ENCODE data around the gene STARD7.

STARD7 gene

DNA sequence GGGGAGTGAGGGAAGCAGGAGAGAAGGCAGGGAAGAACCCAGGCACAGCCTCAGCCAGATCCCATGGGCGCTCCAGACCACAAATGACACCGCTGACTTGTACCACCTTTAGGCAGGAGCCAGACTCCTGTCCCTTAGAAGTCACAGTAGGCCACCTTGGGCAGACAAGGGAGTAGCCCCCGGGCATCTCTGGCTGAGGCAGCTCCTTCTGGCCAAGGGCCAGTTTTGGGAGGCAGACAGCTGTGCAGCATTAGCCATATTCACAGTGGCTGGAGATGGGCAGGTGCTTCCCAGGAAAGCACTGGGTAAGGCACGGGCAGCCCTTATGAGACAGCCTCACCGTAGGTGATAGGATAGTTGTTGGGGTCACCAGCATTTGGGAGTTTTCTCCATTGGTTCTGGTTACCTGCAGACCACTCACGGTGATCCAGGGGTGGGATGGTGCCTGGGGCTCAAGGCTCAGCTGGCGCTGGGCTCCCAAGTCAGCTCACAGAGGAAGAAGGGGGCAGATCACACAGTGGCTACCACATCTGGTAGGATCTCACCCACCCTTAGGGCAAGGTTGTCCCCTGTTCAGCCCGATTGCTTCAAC lies 72.4 kb downstream of the STARD7 start:
- H3K9me3 ChIP-seq (ENCODE audit: control insufficient read depth in 1 of 2, low read length in 2 of 2): no peaks in the 10 kb centered on the region

DNA sequence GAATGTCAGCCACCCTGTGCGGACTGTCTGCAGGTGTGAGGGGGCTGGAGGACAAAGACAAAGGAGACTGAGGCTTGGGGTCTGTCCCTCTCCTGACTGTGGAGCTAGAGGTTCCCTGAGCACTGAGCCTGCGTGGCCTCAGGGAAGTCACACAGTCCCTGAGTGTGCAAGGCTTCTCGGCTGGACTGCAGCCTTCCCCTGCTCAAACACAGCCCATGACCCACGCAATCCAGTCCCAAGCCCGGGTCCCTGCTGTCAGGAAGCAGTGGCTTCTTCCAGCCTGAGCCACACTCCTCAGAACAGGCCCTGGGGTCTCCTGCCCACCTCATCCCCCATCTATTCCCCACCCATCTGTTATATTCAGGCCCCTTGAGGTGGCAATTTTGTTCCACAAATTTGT lies 73.0 kb downstream of the STARD7 start:
- peaks cover 3% of the 10 kb centered on the region for H3K27me3 ChIP-seq (ENCODE audit: low read depth, low read length)
- H3K4me1 ChIP-seq (ENCODE audit: control insufficient read depth in 1 of 2, insufficient read depth in 2 of 2, low read length in 2 of 2): no peaks in the 10 kb centered on the region
- no peaks in the 10 kb centered on the region for H3K9me3 ChIP-seq (ENCODE audit: control insufficient read depth in 1 of 2, low read length in 2 of 2)
- H3K27ac ChIP-seq (ENCODE audit: low read length): no peak overlapping the region
- no peaks in the 10 kb centered on the region for H3K36me3 ChIP-seq (ENCODE audit: control insufficient read depth in 1 of 2, insufficient read depth in 2 of 2, low read length in 2 of 2)
- no peak overlapping the region for H3K4me3 ChIP-seq (ENCODE audit: low read depth in 1 of 2, low read length in 2 of 2)

More for the DNA sequence above, 72.4 kb downstream of the STARD7 start:
- no peak overlapping the region for H3K27ac ChIP-seq (ENCODE audit: low read length)
- peaks cover 3% of the 10 kb centered on the region for H3K27me3 ChIP-seq (ENCODE audit: low read depth, low read length)
- H3K4me3 ChIP-seq (ENCODE audit: low read depth in 1 of 2, low read length in 2 of 2): no peak overlapping the region
- no peaks in the 10 kb centered on the region for H3K36me3 ChIP-seq (ENCODE audit: control insufficient read depth in 1 of 2, insufficient read depth in 2 of 2, low read length in 2 of 2)
- no peaks in the 10 kb centered on the region for H3K4me1 ChIP-seq (ENCODE audit: control insufficient read depth in 1 of 2, insufficient read depth in 2 of 2, low read length in 2 of 2)

DNA sequence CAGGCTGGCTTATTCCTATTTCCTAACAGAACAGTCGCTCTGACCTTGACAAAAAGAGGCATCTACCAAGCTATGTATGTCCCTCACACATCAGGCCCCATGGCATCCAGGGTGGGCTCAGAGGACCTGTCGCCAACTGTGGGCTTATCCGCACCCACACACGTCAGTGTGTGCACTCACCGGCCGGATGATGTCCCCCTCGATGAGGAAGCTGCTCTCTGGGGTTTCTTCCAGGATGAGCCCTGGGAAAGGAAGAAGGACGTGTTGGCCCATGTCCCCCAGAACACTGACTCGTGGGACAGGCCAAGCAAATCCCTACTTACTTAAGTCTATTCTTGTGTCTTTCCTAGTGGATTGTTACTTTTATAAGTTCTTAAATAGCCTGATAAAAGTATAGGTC lies 73.5 kb downstream of the STARD7 start:
- Histone ChIP-seq H3K4me3 (ENCODE audit: low read depth in 1 of 2, low read length in 2 of 2) (no peak overlapping the region), H3K27ac (ENCODE audit: low read length) (no peak overlapping the region), H3K27me3 (ENCODE audit: low read depth, low read length) (peaks cover 3% of the 10 kb centered on the region), H3K36me3 (ENCODE audit: control insufficient read depth in 1 of 2, insufficient read depth in 2 of 2, low read length in 2 of 2) (no peaks in the 10 kb centered on the region), H3K4me1 (ENCODE audit: control insufficient read depth in 1 of 2, insufficient read depth in 2 of 2, low read length in 2 of 2) (no peaks in the 10 kb centered on the region), H3K9me3 (ENCODE audit: control insufficient read depth in 1 of 2, low read length in 2 of 2) (no peaks in the 10 kb centered on the region)

Data from muscle layer of duodenum (tissue), 2 donors.